Measurements from ENCODE around the gene TBC1D22B.

The TBC1D22B gene

DNA sequence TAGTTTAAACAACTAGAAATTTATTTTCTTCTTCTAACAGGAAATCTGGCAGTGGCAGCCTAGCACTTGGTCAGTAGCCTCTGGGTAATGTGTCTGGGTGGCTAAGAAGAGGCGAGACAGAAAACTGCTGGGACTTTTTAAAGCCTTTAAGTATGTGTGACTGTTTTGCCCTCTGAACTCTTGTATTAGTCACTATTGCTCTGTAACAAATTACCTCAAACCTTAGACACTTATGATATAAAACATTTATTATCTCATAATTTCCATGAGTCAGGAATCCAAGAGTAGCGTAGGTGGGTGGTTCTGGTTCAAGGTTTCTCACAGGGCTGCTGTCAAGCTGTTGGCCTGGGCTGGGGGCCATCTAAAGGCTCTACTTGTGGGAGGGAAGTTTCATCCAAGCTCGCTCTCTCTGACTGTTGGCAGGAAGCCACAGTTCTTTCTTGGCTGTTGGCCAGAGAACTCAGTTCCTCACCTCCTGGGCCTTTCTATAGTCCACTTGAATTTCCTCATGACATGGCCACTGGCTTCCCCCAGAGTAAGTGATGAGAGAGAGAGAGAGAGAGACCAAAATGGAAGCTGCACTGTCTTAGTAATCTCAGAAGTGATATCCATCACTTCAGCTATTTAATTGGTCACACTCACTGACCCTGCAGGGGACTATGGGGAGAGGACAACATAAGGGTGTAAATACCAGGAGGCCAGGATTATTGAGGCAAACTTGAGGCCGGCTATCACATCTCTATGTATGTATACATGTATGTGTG lies 17.4 kb upstream of the TBC1D22B start:
- DNase-seq (ENCODE audit: low read depth in 2 of 2) = peak; percentile 72 to 79

DNA sequence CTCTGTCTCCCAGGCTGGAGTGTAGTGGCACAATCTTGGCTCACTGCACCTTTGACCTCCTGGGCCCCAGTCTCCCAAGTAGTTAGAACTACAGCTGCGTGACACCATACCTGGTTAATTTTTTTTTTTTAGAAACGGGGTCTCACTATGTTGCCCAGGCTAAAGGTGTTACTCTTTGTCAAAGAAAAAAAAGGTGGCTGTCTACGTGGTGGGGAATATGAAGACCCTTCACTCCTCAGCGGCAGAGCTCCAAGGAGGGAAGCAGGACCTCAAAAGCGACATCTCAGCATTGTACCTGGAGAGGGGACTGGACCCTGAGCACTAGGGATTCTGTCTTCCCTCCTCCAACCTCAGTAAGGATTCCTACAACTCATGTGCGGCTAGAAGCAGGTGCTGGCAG lies 16.4 kb upstream of the TBC1D22B start:
- no peak for DNase-seq (ENCODE audit: low read depth in 2 of 2)

DNA sequence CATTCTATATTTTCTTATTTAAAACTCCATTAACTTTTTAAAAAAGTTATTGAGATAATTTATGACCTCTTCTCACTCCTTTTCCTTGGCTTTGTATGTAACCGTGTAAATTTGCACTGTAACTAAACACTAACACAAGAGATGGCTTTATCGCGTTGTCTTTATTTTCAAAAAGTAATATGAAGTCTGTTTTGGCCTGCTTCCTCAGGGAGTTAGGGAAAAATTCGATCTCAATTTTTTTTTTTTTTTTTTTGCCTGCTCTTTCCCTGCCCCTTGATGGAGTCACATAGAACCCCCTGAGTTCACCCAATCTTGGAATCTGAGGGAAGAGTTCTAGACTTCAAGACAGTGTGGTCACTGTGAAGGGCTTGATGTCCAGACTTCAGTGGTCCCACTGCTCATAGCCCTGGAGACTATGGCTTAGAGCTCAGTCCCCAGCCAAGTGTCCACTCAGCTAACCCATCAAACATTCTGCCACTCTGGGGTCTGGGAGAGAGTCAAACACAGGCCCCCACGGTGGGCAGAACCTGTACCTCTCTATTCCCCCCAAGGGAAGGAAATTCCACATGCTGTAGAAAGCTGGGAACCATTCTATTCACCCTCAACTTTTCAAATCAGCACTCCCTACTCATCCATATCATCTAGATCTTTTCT lies 15.7 kb upstream of the TBC1D22B start:
- no peak for DNase-seq (ENCODE audit: low read depth in 2 of 2)

DNA sequence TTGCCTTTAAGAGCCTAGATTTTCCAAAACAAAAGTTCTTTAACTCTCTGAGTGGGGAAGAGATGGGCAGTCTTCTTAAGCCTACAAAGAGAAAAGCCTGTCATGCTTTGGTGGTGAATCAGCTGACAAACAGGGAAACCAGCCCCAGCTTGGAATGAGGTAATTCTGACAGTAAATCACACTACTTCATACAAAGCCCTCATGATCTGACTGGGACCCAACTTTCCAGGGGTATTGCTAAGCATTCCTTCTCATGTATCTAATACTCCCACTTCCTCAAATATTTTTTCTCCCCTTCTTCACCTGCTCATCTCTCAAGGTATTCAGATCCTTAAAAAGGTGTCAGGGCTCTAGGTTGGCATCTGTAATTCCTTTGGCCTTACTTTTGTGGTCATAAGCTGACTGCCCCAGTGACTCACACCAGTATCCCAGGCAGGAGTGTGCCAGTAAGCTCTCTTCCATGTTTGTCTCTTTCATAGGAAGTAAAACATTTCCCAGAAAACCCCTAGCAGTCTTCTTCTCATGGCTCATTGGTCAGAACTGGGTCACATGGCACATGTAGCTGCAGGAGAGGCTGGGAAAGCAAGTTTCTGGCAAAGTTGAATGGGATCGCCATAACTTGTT lies 15.0 kb upstream of the TBC1D22B start:
- DNase-seq (ENCODE audit: low read depth in 2 of 2) = no peak

DNA sequence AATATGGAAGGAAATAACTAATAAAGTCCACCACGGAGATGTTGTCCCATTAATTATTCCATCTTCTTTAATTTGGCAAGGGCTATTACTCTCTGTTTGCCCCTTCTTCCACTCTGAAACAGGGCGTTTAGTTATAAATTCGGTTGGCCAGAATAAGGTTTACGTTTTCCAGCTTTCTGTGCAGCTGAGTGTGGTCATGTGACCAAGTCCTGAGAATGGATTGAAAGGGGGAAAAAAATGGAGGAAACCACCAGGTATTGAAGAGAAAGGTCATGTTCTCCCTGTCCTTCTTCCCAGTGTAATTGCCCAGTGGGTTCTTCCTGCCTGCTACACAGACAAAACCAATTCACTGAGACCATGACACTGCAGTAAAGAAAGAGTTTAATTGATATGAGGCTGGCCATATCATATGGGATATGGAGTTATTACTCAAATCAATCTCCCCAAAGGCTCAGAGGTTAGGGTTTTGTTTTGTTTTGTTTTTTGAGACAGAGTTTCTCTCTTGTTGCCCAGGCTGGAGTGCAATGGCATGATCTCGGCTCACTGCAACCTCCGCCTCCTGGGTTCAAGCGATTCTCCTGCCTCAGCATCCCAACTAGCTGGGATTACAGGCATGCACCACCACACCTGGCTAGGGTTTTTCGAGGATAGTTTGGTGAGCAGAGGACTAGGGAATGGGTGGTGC lies 14.3 kb upstream of the TBC1D22B start:
- DNase-seq (ENCODE audit: low read depth in 2 of 2) = no peak

DNA sequence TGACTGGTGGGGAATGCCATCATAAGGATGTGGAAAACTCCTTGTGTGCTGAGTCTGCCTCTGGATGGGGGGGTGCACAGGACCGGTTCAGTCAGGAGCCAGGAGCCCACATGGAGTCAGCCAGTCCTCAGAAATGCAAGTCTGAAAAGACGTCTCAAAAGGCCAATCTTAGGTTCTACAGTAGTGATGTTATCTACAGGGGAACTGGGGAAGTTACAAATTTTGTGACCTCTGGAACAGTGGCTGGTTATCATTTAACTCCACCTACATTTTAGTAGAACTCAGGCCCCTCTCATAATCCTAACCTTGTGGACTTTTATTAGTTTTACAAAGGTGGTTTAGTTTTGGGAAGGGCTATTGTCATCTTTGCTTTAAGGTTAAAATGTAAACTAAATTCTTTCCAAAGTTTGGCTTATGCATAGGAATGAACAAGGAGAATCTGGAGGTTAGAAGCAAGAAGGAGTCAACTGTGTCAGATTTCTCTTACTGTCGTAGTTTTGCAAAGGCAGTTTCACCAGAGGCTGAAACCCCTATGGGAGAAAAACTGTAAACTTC lies 13.7 kb upstream of the TBC1D22B start:
- DNase-seq (ENCODE audit: low read depth in 2 of 2) = no peak

DNA sequence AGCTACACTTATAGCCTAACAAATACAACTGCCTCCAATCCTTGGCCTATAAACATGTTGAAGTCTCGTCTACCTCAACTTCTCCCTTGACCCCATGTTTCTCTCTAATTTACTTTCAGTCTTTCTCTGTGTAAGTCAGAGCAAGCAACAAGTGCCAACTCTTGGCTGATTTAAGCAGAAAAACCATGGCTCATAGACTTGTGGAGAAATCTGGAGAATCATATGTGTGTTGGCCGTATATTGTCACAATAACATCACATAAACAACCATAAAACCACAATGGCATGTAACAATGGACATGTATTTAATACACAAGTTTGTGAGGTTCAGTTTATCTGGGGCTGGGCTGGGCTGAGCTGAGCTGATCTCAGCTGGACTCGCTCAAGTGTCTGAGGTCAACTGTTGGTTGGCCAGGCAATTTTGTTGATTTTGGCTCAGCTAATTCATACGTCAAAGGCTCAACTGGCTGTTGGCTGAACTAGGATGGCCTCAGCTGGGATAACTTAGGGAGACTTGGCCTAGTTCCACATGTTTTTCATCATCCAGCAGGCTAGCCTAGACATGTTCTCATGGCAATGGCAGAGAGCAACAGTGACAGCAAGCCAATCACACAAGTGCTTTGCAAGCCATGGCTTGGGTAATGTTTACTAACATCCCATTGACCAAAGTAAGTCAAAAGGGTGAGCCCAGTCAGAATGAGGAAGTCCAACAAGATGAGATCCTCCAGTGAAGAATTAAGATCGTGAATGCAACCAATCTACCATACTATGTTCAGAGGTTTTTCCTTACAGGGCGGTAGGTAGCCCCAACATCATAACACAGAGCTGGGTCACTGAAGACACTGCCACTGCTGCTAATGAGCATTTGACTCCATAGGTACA lies 12.9 kb upstream of the TBC1D22B start:
- no peak for DNase-seq (ENCODE audit: low read depth in 2 of 2)

DNA sequence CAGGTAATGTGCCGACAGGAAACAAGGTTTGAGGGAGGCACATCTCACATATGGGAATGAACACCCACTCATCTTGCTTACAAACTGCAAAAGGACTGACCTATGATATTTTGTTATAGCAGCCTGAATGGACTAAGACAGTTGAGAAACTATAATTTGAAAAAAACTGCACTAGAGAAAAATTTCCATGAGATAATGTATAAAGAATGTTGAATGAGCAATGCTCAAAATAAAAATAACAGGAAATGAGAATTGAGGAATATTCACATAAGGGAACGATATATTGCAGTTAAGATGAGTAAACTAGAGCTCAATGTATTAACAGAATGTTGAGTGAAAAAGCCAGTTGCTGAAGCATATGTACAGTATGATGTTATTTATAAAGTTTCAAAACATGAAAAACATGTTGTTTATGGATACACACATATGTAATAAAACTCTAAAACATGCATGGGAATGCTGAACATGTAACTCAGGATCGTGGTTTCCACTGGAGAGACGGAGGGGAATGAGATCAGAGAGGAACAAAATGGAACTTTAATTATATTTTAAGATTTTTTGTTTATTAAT lies 6.3 kb upstream of the TBC1D22B start:
- DNase-seq (ENCODE audit: low read depth in 2 of 2) = no peak

DNA sequence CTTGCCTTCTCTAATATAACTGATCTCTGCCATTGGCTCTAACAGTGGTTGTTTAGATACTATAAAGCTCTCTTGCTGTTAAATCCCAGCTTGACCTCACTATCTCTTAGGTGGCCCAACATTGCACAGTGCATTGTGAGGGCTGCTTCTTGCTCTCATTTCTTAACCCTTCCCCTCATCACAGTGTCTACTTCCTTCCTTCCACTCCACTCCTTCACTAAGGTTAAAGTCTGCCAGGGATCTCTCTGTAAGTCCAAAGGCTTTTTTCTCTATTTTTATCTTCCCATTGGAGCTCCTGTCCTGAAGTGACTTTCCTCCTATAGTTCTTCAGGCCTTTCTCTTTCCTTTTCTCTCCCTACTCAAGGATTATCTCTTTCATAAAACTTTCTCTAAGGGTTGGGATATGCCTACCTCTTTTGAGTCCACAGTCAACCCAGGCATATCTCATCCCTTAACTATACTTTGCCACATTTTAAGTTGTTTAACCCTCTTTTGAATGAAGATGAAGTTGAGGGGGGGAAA lies 4.0 kb upstream of the TBC1D22B start:
- DNase-seq (ENCODE audit: low read depth in 2 of 2) = no peak

DNA sequence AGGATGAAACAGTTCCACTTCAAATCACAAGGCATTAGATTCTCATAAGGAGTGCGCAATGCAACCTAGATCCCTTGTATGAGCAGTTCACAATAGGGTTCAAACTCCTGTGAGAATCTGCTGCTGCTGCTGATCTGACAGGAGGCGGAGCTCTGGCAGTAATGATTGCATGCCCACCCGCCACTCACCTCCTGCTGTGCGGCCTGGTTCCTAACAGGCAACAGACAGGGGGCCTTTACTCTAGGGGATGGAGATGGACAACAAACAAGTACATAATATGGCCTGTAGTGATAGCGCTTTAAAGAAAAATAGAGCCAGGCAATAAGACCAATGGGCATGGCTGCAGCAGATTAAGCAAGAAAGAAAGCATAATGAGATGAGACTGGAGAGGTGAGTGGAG lies 2.7 kb upstream of the TBC1D22B start:
- DNase-seq (ENCODE audit: low read depth in 2 of 2) = no peak

DNA sequence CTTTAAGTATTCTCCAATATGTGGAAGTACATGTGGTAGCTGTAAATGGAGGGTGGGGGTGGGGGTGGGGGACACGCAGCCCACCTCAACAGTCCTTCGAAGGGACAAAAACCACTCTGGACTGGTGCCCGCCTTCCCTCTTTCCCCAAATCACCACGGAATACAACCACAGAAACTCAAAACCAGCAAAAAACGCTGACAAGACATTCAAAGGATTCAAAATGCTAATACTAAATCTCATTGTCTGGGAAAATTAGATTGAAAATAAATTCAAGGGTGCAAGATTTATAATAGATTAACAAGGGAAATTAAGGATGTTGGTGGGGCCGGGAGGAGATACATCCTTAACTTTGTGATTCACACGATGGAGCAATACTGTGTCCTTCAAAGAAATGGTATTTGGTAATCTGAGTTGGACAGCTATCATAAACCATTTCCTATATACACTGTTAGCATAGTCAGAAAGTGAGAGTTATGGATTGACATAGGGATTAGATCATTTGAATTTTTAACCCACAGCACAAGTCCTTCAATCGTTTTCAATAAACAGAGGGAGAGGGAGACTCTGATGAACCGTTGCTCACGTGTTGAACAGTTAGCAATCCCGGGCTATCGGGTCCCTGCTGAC lies 766 bp upstream of the TBC1D22B start:
- DNase-seq (ENCODE audit: low read depth in 2 of 2) = no peak

DNA sequence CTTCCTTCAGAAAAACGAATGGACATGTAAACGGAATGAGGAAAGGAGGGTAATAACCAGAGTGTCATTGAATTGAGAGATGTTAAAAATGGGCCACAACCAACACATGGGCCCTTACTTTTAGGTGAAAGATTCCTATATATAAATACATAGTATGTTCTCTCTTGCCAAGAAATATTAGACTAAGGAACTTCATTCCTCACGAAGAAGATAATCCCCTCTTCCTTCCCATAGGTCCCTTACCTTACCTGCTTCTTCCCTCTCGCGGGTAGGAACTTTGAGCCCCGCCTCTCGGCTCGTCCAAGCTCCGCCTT lies 295 bp upstream of the TBC1D22B start:
- no peak for DNase-seq (ENCODE audit: low read depth in 2 of 2)

DNA sequence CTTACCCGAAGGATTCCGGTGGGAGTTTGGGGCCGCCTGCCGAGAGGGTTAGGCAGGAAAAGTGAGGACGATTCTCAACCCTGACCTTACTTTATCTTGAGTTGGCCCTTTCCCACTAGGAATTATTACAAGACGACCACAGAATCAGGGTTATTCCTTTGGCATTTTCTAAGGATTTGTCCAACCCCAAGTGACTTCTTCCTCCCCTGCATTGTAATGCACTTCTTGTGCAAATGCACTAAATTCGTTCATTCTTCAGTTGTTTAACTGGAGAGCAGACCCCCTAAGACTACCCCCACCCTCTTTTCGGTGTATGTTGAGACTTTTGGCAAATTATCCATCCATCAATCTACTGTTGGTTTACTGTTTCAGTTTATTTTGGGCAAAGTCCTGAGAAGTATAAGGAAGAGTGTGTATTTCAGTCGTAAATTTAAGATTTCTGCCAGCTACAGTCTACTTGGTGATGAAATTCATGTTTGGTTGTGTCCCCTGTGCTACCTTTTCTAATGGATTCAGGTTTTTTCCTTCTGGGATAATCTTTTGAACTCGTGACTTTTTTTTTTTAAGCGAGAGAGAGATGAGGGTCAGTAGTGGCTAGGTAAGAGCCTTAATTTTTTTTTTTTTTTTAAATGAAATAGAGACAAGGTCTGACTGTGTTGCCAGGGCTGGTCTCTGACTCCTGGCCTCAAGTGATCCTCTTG lies 983 bp downstream of the TBC1D22B start:
- no peak for DNase-seq (ENCODE audit: low read depth in 2 of 2)

DNA sequence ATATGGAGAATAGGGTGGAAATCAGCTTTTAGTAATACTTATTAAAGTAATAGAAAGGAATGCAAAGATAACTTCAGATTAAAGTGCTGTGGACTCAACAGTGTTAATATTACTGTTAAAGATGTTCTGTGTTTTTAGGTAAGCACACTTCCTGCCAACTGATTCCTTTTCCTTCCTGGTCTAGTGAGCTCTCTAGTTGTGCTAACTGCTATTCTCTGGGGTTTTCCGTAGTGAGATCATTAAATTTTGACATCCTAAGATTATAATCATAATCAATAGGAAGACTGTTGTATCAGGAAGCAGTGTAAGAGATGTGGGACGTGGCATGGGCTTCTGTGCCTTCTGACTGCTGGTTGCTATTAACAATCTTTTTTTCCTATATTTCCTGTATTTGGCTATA lies 1.6 kb downstream of the TBC1D22B start:
- DNase-seq (ENCODE audit: low read depth in 2 of 2) = no peak

DNA sequence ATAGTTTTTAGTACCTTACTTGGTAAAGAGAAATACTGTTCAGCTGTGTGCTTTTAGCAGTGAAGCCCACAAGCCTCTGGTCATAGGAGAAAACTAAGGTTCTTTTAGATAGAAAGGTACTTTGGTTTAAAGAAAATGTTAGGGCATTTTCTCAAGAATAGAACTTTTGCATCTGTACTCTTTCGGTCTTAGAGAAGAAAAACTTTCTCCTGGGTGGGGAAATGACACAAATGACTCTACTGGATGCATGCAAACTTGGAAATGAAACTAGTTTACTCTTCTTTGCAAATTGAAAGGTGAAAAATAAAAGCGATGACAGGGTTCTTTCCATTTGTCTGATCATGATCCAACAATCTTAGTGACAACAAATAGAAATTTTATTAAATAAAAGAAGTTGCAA lies 2.5 kb downstream of the TBC1D22B start:
- DNase-seq (ENCODE audit: low read depth in 2 of 2) = no peak

DNA sequence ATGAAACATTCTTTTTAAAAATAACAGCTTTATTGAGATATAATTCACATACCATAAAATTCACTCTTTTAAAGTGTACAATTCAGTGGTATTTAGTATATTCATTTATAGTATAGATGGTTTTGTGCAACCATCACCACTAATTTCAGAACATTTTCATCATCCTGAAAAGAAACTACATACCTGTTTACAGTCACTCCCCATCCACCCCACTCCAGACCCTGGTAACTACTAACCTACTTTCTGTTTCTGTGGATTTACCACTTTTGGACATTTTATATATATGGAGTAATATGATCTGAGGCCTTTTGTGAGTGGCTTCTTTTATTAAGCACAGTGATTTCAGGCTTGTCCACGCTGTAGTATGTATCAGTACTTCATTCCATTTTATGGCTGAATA lies 2.9 kb downstream of the TBC1D22B start:
- no peak for DNase-seq (ENCODE audit: low read depth in 2 of 2)

DNA sequence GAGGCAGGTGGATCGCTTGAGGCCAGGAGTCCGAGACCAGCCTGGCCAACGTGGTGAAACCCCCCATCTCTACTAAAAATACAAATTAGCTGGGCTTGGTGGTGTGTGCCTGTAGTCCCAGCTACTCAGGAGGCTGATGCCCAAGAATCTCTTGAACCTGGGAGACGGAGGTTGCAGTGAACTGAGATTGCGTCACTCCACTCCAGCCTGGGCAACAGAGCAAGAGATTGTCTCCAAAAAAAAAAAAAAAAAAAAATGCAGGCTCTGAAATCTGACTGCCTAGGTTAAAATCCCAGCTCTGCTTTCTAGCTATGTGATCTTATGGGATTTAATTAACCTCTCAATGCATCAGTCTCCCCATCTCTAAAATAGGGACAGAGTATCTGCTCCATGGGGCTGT lies 3.6 kb downstream of the TBC1D22B start:
- DNase-seq (ENCODE audit: low read depth in 2 of 2) = no peak

DNA sequence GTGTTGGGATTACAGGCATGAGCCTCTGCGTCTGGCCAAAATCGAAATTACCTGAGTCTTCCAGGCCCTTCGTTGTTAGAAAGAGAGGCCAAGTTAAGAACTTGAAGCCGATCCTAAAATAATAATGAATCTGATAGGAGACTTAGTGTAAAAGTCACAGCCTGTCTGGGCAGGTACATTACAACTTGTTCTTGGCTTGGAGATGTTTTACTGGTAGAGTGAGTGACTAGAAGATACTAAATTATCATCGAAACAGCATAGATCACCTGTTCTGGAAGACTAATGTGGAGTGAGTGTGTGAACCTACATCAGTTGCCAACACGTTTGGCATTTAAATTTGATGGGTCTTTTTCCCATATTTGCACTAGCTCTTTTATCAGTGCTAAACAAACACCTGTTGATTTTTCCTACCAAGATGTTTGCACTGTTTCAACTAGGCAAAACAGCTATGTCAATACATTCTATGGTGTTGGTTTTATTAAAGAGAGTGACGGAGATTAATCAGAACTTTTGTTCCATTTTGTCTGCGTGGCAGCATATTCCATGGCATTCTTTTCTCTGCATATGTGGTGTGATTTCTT lies 5.0 kb downstream of the TBC1D22B start:
- no peak for DNase-seq (ENCODE audit: low read depth in 2 of 2)

DNA sequence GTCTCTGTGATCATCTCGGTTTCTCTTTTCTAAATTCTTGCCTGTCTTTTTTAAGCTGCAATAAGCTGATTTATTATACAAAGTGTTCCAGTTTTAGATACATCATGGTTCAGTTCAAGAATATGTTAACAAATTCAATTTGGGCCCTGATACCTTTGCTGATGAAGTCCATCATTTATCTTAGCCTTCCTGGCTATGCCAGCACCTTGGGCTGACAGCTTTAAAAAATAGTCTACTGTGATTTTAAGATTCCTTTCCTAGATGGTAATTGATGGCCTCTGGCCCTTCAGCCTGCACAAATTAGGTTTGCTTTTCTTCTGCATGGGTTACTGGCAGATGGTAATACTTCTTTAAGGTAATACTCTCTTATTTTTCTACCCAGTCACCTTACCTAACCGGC lies 7.4 kb downstream of the TBC1D22B start:
- no peak for DNase-seq (ENCODE audit: low read depth in 2 of 2)
